ENCODE results near the gene POMP. TPM values are rescaled to one million over a fixed set of nuclear protein-coding genes. Genes with fewer than 3 reads are reported as not detected.

Gene POMP
- total RNA-seq, 1 donor from 2014 or later: 63.7 TPM

Other genes starting within 250 kb of the POMP start
- gene FLT1, start 164.0 kb upstream of the POMP start, total RNA-seq: 3.4 and 42.7 TPM in 2 replicates
- 0.99 and 3.5 TPM in 2 replicates for gene SLC46A3, start 59.8 kb downstream of the POMP start, total RNA-seq
- gene MTUS2, start 161.2 kb downstream of the POMP start, total RNA-seq: not detected in 2 replicates